ENCODE data around the gene IGF1R.

GRCh38 chr15:98694161-98694560 lies 45.8 kb downstream of the IGF1R start:
- TF ChIP-seq GABPA (IDR thresholded peaks at IDR 0.05; ENCODE audit: low read depth) (no peak), CTCF (IDR thresholded peaks at IDR 0.05; ENCODE audit: insufficient read depth, low read length) (no peak), POLR2AphosphoS5 (IDR thresholded peaks at IDR 0.05; ENCODE audit: low read depth) (no peak), REST (IDR thresholded peaks at IDR 0.05; ENCODE audit: insufficient replicate concordance, low read depth) (no peak), SPI1 (IDR thresholded peaks at IDR 0.05; ENCODE audit: borderline replicate concordance, low read depth) (no peak)
